Keratinocyte (primary cell): ENCODE measurements around the gene KRTAP4-6.

Experiments
- CTCF ChIP-seq, 3 experiments: IDR thresholded peaks in 1 of 3; conservative IDR thresholded peaks in 1 of 3; optimal IDR thresholded peaks in 1 of 3; 2 replicates in 2 of 3; 3 replicates in 1 of 3; pipeline versions ENCODE3 to v1.5.1; 2011; ENCODE audit warnings: low read length in 3 of 3, mild to moderate bottlenecking in 3 of 3, moderate library complexity in 2 of 3, control low read depth in 1 of 3, inconsistent platforms in 1 of 3; ENCODE audit not compliant: insufficient read depth in 2 of 3; ENCODE audit errors: extremely low read depth in 1 of 3
- EZH2 ChIP-seq: IDR thresholded peaks from one replicate; pipeline ENCODE4 v1.6.1; 2012; ENCODE audit warnings: inconsistent platforms, mild to moderate bottlenecking, low read length, moderate library complexity

GRCh38 chr17:41150026-41150425 is 9.7 kb upstream of the KRTAP4-6 start:
- TF ChIP-seq CTCF (optimal IDR thresholded peaks at IDR 0.05 in 1 of 3, IDR thresholded peaks at IDR 0.05 in 1 of 3, conservative IDR thresholded peaks at IDR 0.05 in 1 of 3; ENCODE audit: extremely low read depth in 1 of 3, insufficient read depth in 2 of 3, low read length in 3 of 3) (no peak), EZH2 (no peak)
